GM19193 (cell line): ENCODE measurements around the gene GCK.

Experiments
- POLR2A ChIP-seq: IDR thresholded peaks from 4 replicates; pipeline ENCODE4 v1.6.1; 2011; ENCODE audit not compliant: insufficient read depth, insufficient read length; ENCODE audit errors: extremely low read depth

GCK gene

DNA sequence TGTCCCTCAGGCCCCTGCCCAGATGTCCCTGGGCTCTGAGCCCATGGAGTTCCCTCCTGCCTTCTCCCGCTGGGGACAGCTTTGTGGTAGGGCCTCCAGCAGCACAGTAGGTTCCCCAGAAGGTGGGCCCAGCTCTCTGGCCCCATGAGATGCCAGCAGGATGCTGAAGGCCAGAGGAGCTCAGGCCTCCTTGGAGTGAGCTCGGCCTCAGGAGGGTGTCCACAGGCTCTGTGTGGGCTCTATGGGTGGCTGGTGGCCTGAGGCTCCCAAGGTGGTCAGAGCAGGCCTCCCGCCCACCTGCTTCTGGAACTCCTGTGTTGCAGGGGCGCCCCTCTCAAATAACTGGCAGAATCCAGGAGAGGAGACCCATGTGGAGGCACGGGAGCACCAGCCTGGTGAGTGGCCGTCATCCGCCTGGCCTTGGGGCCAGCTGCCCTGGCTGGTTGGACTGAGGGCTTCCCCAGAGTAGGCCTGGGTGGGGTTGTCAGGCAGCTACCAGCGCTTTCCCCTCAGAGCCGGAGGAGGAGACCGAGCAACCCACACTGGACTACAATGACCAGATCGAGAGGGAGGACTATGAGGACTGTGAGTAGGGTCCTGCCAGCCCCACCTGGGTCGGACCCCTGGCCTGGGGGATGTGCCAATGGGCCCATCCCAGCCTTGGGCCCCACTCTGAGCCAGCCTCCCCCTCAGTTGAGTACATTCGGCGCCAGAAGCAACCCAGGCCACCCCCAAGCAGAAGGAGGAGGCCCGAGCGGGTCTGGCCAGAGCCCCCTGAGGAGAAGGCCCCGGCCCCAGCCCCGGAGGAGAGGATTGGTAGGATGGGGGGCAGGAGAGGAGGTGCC is 81.9 kb downstream of the GCK start:
- TF ChIP-seq POLR2A, result no peak

DNA sequence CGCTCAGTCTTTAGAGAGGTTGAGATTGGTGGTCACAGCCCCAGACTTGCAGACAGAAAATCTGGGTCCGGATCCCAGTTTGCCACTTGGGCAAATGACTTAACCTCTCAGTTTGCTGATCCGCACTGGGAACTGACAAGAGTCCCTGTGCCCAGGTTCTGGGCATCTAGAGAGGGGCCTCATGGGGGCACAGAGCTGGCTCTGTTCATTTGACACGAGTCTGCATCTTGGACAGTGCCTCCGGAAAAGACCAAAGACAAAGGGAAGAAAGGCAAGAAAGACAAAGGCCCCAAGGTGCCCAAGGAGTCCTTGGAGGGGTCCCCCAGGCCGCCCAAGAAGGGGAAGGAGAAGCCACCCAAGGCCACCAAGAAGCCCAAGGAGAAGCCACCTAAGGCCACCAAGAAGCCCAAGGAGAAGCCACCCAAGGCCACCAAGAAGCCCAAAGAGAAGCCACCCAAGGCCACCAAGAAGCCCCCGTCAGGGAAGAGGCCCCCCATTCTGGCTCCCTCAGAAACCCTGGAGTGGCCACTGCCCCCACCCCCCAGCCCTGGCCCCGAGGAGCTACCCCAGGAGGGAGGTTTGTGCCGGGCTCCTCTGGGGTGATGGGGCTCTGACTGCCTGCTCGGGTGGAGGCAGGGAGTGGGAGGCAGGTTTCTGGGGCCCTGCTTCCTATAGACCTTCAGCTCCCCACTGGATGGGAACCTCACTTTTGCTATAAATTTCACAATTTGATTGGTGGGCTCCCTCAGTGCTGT is 82.8 kb downstream of the GCK start:
- no peak for TF ChIP-seq POLR2A

GRCh38 chr7:44105832-44106231 is 83.4 kb downstream of the GCK start:
- no peak for TF ChIP-seq POLR2A

GRCh38 chr7:44104860-44105771 is 84.1 kb downstream of the GCK start:
- TF ChIP-seq POLR2A, result no peak

DNA sequence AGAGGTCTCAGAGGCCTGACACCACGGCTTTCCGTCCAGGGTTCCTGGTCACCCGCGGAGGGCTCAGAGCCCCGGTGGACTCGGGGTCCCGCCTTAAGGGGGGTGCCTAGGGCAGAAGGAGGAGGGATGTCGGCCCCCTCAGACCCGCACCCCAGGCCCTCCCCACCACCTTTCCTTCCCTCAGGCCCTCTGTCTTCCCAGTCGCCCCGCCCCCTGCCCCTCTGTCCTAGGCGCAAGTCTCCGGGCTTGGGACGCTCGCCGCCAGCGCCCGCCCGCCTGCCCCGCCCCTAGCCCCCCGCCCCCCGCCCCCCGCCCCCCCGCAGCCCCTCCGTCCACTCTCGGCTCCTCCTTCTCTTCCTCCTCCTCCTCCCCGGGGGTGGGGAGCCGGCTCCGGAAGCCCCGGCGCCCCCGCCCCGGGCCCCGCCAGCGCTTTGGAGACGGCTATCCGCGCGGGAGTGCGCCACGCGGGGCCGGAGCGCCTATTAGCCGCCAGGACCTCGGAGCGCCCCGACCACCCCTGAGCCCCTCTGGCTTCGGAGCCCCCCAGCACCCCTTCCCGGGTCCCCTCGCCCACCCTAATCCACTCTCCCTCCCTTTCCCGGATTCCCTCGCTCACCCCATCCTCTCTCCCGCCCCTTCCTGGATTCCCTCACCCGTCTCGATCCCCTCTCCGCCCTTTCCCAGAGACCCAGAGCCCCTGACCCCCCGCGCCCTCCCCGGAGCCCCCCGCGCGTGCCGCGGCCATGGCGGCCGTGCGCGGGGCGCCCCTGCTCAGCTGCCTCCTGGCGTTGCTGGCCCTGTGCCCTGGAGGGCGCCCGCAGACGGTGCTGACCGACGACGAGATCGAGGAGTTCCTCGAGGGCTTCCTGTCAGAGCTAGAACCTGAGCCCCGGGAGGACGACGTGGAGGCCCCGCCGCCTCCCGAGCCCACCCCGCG is 85.0 kb downstream of the GCK start, which contains the start of gene AEBP1:
AEBP1 (plus strand) TSS at position 423 of the 937 bp plus-strand sequence; CDS start at position 744, 321 bp downstream.
- TF ChIP-seq POLR2A, result no peak

- TF ChIP-seq POLR2A, result no peak
Measured at GRCh38 chr7:44103566-44103922, 85.7 kb downstream of the GCK start.

DNA sequence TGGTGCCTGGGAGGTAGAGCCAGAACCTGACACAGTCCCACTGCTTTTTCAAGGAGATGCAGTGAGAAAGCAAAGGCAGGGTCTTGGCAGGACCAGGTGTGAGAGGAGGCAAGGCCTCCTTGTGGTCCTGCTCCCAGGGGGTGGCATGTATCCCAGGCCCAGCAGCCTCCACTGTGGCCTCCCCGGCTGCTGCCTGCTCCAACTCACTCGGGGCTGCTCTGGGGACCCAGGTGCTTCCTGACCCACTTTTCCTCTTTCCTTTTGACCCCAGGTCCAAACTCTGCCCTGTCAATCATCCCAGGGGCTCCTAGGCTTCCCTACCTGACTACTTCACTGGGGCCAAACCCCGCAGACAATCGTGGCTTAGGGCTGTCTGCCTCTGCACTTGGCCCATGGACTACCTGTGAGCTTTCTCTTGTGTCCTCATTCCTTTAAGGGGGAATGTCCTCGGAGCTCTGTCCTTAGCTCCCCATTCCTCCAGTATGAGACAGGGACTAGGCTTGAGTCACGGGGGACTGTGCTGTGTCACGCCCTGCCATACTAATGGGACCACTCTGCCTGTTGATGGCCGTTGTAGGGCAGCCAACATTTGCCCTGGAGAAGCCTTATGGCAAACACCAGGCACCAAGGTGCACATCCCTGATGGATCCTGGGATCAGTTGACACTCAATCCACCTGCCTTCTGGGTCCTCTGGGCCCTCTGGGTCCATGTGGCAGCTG is 86.2 kb downstream of the GCK start:
- TF ChIP-seq POLR2A, result no peak

DNA sequence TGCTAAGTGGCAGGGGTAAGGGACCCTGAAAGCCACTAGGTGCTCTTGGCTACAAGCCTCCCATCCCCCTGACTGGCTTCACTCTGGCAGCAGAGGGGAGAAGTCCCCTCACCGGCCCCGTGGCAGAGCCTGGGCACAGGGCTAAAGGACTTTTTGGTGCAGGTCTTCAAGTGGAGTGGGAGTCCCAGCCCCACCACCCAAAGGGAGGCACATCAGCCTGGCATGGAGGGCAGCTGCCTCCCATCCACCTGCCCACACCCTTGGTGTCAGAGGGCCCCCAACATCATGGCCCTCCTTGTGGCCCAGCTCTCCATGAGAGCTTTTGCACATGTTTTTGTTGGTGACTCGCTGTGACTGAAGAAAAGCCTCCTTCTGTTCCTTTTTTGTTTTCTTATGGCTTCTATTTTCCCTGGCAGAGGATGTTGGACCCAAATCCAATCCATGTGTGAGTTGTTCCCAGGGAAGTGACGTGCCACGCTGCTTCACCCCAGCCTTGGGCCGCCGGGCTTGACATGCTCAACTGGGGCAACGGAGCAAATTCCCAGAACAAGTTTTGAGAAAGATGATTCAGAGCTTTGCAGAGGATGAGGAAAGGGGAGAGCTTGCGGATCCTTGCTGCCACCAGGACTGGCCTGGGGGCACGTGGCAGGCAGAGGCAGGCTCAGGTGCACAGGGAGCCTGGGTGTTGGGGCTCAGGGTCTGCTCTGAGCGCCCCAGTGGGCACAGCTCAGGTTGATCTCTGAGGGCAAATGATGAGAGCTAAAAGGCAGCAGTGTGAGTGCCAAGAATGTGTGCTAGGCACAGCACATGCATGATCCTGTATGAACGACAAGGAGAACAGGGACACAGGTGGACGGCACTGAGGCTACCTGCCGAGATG is 87.0 kb downstream of the GCK start:
- TF ChIP-seq POLR2A, result no peak

DNA sequence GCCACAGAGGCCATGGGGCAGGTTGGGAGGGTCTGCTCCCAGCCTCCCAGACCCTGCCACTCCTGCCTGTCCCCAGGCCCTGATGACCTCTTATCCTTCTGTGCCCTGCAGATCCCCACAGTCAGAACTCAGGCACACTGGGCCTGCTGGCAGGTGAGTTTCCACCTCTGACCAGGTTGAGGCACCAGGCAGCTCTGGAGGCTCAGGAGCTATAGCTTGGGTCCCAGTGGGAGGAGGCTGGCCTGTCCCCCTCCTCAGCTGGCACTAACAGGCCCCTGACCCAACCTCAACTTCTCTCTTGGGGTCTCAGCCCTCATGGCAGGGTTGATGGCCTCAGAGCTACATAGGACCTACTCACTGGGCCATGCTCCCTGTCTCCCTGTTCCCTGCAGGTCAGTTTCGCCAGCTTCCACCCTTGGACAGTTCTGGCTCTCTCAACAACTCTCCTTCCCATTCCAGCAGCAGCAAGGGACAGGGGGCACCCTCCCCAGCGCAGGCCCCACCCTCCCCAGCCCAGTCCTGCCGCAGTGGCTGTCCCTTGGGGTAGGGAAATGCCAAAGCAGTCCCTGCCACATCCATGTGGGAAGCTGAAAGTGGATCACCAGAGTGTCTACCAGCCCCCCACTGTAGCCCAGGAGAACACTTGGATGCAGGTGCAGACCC is 87.8 kb downstream of the GCK start:
- no peak for TF ChIP-seq POLR2A

DNA sequence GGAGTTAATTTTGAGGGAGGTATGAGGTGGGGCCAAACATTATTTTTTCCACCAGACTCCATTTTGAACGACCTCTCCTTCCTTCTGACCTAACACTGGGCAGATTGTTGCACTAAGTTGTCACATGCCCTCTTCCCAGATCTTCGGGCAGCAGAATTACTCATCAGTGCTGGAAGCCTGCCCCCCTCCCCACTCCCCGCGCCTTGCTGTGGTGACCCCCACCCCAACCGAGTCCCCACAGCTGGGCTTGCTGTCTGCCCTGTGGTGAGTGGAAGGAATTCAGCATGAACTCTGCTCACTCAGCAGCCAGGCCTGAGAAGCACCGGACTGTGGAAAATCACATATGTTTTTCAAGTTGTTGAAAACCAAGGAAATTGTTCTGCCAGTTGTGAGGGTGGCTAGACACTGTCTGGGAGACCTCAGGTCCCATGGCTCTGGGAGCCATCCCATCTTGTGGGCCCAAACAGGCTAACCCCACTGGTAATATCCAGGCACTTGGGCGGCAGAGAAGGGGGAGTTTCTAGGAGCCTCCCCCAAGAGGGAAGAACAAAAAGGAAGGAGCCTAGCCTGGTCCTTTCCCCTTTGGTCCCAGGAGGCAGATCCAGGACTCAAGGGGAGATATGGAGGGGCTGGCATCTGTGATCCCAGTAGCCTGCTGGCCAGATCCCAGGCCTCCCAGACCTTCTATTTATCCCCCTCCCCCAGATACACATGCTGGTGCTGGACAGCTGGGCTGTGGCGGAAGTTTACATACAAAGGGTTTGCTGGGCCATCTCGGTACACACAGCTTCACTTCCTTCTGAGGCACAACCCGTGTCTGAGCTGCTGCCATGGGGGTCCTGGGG is 88.6 kb downstream of the GCK start:
- TF ChIP-seq POLR2A, result no peak

DNA sequence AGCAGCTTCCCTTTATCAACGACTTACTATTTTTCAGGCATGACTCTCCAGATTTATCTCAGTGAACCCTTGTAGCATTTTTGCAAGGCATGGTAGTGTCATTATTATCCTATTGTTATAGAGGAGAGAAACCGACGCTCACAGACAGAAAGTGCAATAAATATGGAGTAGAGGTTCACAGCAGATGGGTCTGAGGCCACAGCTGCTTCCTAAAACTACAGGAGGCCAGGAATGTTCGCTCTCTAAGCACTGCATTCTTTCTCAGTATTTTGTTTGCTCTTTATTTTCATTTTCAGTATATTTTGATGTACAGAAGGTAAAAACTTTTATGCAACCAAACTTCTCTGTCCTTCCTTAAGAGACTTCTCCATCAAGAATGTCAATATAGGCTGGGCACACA is 89.6 kb downstream of the GCK start:
- no peak for TF ChIP-seq POLR2A
